Mesenchymal stem cell (in vitro differentiated cells and primary cell): Measurements from ENCODE around the gene CHI3L2.

ENCODE experiments used
- DNase-seq: peaks from one replicate; pipeline ENCODE4 v3.0.0-alpha.2; 2013
- H2AFZ ChIP-seq: one replicate; pipeline ENCODE4 v1.6.1; 2013; ENCODE audit warnings: low read depth, mild to moderate bottlenecking, control low read depth, inconsistent platforms, low read length, moderate library complexity
- H2AK5ac ChIP-seq: 2 replicates; pipeline ENCODE4 v1.6.1; 2013; ENCODE audit warnings: low read length, moderate library complexity, mild to moderate bottlenecking, inconsistent platforms; ENCODE audit not compliant: severe bottlenecking
- H2BK120ac ChIP-seq: one replicate; pipeline ENCODE4 v1.6.1; 2013; ENCODE audit warnings: low read depth, mild to moderate bottlenecking, inconsistent platforms, low read length, moderate library complexity
- H2BK12ac ChIP-seq, 2 experiments: one replicate each; pipeline ENCODE4 v1.6.1; 2013; ENCODE audit warnings: inconsistent platforms in 2 of 2, low read length in 2 of 2, mild to moderate bottlenecking in 2 of 2, moderate library complexity in 2 of 2, control low read depth in 1 of 2
- H2BK15ac ChIP-seq: one replicate; pipeline ENCODE4 v1.6.1; 2013; ENCODE audit warnings: mild to moderate bottlenecking, low read depth, inconsistent platforms; ENCODE audit not compliant: poor library complexity, severe bottlenecking
- H2BK5ac ChIP-seq: 2 replicates; pipeline ENCODE4 v1.6.1; 2013; ENCODE audit warnings: low read depth, mild to moderate bottlenecking, low read length, control low read depth, inconsistent platforms; ENCODE audit not compliant: poor library complexity, severe bottlenecking
- H3K14ac ChIP-seq, 2 experiments: one replicate each; pipeline ENCODE4 v1.6.1; 2013; ENCODE audit warnings: inconsistent platforms in 2 of 2, low read length in 2 of 2, control low read depth in 1 of 2, mild to moderate bottlenecking in 1 of 2, moderate library complexity in 1 of 2
- H3K18ac ChIP-seq, 2 experiments: one replicate each; pipeline ENCODE4 v1.6.1; 2013; ENCODE audit warnings: inconsistent platforms in 2 of 2, low read length in 2 of 2, control low read depth in 1 of 2, low read depth in 1 of 2, mild to moderate bottlenecking in 1 of 2
- H3K23ac ChIP-seq, 2 experiments: one replicate each; pipeline ENCODE4 v1.6.1; 2013; ENCODE audit warnings: inconsistent platforms in 2 of 2, low read length in 2 of 2, mild to moderate bottlenecking in 2 of 2, moderate library complexity in 2 of 2, control low read depth in 1 of 2
- H3K27ac ChIP-seq: 2 replicates; pipeline ENCODE4 v1.5.1; 2013; ENCODE audit warnings: mild to moderate bottlenecking, moderate library complexity, low read length, control low read depth, inconsistent platforms; ENCODE audit not compliant: poor library complexity, severe bottlenecking
- H3K27me3 ChIP-seq, 2 experiments: 2 replicates each; pipeline versions ENCODE4 v1.6.1 to v1.7.0; 2013; ENCODE audit warnings: low read length in 2 of 2, mild to moderate bottlenecking in 2 of 2, moderate library complexity in 2 of 2, control low read depth in 1 of 2, inconsistent platforms in 1 of 2; ENCODE audit not compliant: control insufficient read depth in 1 of 2, insufficient read depth in 1 of 2
- H3K36me3 ChIP-seq, 2 experiments: 2 replicates each; pipeline versions ENCODE4 v1.6.1 to v1.7.0; 2013; ENCODE audit warnings: low read length in 2 of 2, control low read depth in 1 of 2, inconsistent platforms in 1 of 2, low read depth in 1 of 2, mild to moderate bottlenecking in 1 of 2; ENCODE audit not compliant: insufficient read depth in 2 of 2, control insufficient read depth in 1 of 2
- H3K4ac ChIP-seq, 2 experiments: one replicate each; pipeline ENCODE4 v1.6.1; 2013; ENCODE audit warnings: inconsistent platforms in 2 of 2, low read length in 2 of 2, mild to moderate bottlenecking in 2 of 2, moderate library complexity in 2 of 2, control low read depth in 1 of 2, low read depth in 1 of 2
- H3K4me1 ChIP-seq: 2 replicates; pipeline ENCODE4 v1.6.1; 2013; ENCODE audit warnings: low read depth, low read length, control low read depth; ENCODE audit not compliant: control insufficient read depth, insufficient read depth
- H3K4me2 ChIP-seq: 2 replicates; pipeline ENCODE4 v1.6.1; 2013; ENCODE audit warnings: low read length, mild to moderate bottlenecking, inconsistent platforms; ENCODE audit not compliant: poor library complexity, severe bottlenecking
- H3K4me3 ChIP-seq, 2 experiments: 2 replicates each; pipeline versions ENCODE4 v1.5.1 to v1.7.0; 2013; ENCODE audit warnings: low read length in 2 of 2, mild to moderate bottlenecking in 2 of 2, control low read depth in 1 of 2, low read depth in 1 of 2; ENCODE audit not compliant: insufficient read depth in 1 of 2
- H3K79me1 ChIP-seq: replicated peaks from 2 replicates; pipeline ENCODE4 v1.6.1; 2013; ENCODE audit warnings: mild to moderate bottlenecking, control low read depth, low read length, inconsistent platforms; ENCODE audit not compliant: poor library complexity, severe bottlenecking
- H3K9ac ChIP-seq: 2 replicates; pipeline ENCODE4 v1.7.0; 2013; ENCODE audit warnings: mild to moderate bottlenecking, low read length, moderate library complexity
- H3K9me3 ChIP-seq: 2 replicates; pipeline ENCODE4 v1.7.0; 2013; ENCODE audit warnings: mild to moderate bottlenecking, low read length; ENCODE audit not compliant: control insufficient read depth
- H4K8ac ChIP-seq: one replicate; pipeline ENCODE4 v1.6.1; 2013; ENCODE audit warnings: inconsistent platforms, mild to moderate bottlenecking, low read length, moderate library complexity
- H4K91ac ChIP-seq: one replicate; pipeline ENCODE4 v1.6.1; 2013; ENCODE audit warnings: mild to moderate bottlenecking, low read length, inconsistent platforms
- WGBS: methylation state at CpG from one replicate; pipeline ENCODE4 v1.1.7; 2013; ENCODE audit warnings: mixed read lengths; 5-methylcytosine and 5-hydroxymethylcytosine counted together

The CHI3L2 gene

DNA sequence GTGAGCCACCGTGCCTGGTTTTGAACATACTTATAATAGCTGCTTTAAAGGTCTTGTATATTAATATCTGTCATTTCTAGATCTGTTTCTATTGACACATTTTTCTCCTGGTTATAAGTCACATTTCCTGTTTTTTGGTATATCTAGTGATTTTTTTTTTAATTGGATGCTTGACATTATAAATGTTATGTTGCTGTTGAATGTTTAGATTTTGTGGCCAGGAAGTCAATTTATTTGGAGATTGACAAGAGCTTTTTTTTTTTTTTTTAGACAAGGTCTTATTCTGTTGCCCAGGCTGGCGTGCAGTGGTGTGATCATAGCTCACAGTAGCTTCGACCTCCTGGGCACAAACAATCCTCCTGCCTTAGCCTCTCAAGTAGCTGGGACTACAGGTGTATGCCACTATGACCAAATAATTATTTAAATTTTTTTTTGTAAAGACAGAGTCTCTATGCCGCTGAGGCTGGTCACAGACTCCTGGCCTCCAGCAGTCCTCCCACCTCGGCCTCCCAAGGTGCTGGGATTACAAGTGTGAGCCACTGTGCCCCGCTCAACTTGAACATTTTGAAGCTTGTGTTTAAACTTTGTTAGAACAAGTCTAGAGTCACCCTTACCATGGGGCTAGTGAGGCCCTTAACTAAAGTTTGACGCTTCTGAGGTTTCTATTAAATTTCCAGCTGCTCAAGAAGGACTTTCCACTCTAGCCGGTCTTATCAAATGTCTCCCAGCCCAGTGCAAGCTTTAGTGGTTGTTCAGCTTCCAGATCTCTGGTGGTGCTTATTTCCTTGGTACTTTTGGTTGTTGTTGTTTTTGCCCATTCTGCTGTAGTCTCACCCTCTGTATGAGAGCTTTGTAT lies 8.6 kb upstream of the CHI3L2 start:
- Histone ChIP-seq H4K91ac (no peak overlapping the region), H3K36me3 (no peaks in the 10 kb centered on the region), H3K9ac (no peak overlapping the region), H3K27me3 (peaks cover 0 to 10% of the 10 kb centered on the region in 2 experiments), H2BK5ac (no peak overlapping the region), H2AFZ (no peak overlapping the region), H4K8ac (no peak overlapping the region), H3K18ac (no peak overlapping the region), H3K9me3 (no peaks in the 10 kb centered on the region), H2BK15ac (no peak overlapping the region), H3K4ac (no peak overlapping the region), H3K23ac (no peak overlapping the region), H3K4me2 (no peak overlapping the region), H2BK12ac (no peak overlapping the region), H3K27ac (no peak overlapping the region), H3K4me3 (no peak overlapping the region), H3K79me1 (no peaks in the 10 kb centered on the region), H2AK5ac (no peak overlapping the region), H3K4me1 (peaks cover 7% of the 10 kb centered on the region), H2BK120ac (no peak overlapping the region), H3K14ac (no peak overlapping the region)
- 89% methylated on average over 7 of the region's 8 CpGs for WGBS
- DNase-seq: no peak

DNA sequence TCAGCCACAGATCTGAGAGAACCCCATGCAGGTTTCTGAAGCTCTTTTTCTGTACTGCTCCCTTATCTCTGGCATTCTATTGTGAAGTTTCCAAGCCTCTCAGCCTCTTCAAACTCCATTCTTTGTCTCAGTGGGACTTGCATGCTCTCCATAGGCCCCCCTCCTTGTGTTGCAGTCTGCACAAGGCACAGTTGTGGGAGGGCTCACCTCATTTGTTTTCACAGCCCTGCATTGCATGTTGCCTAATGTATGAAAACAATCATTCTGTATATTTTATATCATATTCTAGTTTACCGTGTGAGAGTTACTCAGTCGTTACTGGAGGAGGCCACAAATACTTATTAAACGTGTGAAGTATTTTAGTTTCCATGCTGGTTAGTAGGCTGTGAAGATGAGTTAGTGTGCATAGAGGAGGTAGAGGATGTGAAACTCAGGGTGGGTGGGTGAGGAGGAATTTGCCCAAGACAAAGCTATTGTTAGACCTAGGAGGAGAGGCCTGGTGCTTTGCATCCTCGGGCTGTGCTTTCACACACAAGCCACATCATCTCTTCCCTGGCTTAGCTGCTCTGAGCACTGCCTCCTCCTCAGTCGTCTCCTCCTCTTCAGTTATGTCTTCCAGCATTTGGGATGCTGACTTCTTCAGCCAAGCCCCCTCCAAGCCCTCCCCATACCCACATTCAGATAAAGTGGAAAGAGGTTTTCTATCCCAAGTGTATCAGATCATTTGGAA lies 7.8 kb upstream of the CHI3L2 start:
- H3K27me3 ChIP-seq: peaks cover 0 to 10% of the 10 kb centered on the region in 2 experiments
- H4K91ac ChIP-seq: no peak overlapping the region
- H3K4me2 ChIP-seq: no peak overlapping the region
- 86% methylated on average over 4 of the region's 5 CpGs for WGBS
- no peak overlapping the region for H3K14ac ChIP-seq
- no peak overlapping the region for H3K4ac ChIP-seq
- H3K36me3 ChIP-seq: no peaks in the 10 kb centered on the region
- H3K9ac ChIP-seq: no peak overlapping the region
- H2BK12ac ChIP-seq: no peak overlapping the region
- no peak overlapping the region for H4K8ac ChIP-seq
- H3K9me3 ChIP-seq: no peaks in the 10 kb centered on the region
- H3K27ac ChIP-seq: no peak overlapping the region
- no peak for DNase-seq
- no peak overlapping the region for H3K23ac ChIP-seq
- no peak overlapping the region for H2AFZ ChIP-seq
- peaks cover 7% of the 10 kb centered on the region for H3K4me1 ChIP-seq
- H3K4me3 ChIP-seq: no peak overlapping the region
- no peak overlapping the region for H3K18ac ChIP-seq
- no peak overlapping the region for H2AK5ac ChIP-seq
- H3K79me1 ChIP-seq: no peaks in the 10 kb centered on the region
- no peak overlapping the region for H2BK15ac ChIP-seq
- no peak overlapping the region for H2BK120ac ChIP-seq
- no peak overlapping the region for H2BK5ac ChIP-seq

DNA sequence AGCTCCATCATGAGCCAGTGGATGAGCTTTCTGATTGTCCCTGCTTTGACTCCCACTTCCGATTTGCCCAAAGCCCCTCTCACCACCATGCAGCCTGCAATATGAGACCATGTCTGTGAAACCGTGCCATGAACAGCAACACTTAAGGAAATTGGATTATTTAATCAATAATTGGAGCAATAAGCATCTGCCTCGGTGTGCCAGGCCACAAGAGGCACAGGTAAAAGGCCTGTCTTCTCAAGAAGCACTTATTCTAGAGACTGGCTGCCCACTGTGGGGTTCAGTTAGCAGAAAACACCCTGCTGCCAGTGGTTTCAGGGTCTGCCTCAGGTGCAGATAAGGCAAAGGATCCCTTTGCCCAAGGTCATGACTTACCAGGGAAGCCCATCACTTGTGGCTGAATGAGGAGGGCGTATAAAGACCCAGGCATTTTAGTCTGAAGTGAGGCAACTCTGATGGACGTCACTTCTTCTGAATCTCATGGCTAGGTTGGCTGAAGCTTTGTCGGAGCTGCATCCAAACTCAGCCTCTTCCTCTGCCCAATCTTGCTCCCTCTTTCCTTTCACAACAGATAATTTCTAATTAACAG lies 7.1 kb upstream of the CHI3L2 start:
- Histone ChIP-seq H3K36me3 (no peaks in the 10 kb centered on the region), H3K9me3 (no peaks in the 10 kb centered on the region), H3K4ac (no peak overlapping the region), H3K4me3 (no peak overlapping the region), H2AK5ac (no peak overlapping the region), H2BK5ac (no peak overlapping the region), H4K91ac (no peak overlapping the region), H2BK12ac (no peak overlapping the region), H3K9ac (no peak overlapping the region), H3K79me1 (no peaks in the 10 kb centered on the region), H2BK120ac (no peak overlapping the region), H2AFZ (no peak overlapping the region), H3K18ac (no peak overlapping the region), H4K8ac (no peak overlapping the region), H3K23ac (no peak overlapping the region), H3K27me3 (peaks cover 0 to 10% of the 10 kb centered on the region in 2 experiments), H3K4me2 (no peak overlapping the region), H3K14ac (no peak overlapping the region), H3K27ac (no peak overlapping the region), H2BK15ac (no peak overlapping the region), H3K4me1 (peaks cover 7% of the 10 kb centered on the region)
- WGBS: 82% methylated on average over 6 of the region's 6 CpGs
- DNase-seq: no peak

DNA sequence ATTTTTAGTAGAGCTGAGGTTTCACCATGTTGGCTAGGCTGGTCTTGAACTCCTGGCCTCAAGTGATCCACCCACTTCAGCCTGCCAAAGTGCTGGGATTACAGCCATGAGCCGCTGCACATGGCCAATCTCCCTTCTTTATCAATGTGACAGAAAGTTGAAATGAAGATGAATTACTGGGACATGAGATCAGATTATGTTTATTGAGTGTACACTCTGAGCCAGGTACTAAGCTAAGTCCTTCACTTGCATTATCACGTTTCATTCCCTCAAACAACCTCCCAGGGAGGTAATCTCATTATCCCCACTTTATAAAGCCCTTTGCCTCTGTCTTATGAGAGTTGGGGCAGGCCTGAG lies 6.3 kb upstream of the CHI3L2 start:
- H3K9me3 ChIP-seq: no peaks in the 10 kb centered on the region
- H2AK5ac ChIP-seq: no peak overlapping the region
- DNase-seq: no peak
- H3K79me1 ChIP-seq: no peaks in the 10 kb centered on the region
- H3K4me3 ChIP-seq: no peak overlapping the region
- 60% methylated on average over 1 of the region's 2 CpGs for WGBS
- no peak overlapping the region for H3K4ac ChIP-seq
- H3K27ac ChIP-seq: no peak overlapping the region
- H3K18ac ChIP-seq: no peak overlapping the region
- H4K8ac ChIP-seq: no peak overlapping the region
- H3K4me1 ChIP-seq: peaks cover 8% of the 10 kb centered on the region
- H2BK120ac ChIP-seq: no peak overlapping the region
- H3K9ac ChIP-seq: no peak overlapping the region
- no peak overlapping the region for H2BK15ac ChIP-seq
- H2BK5ac ChIP-seq: no peak overlapping the region
- H3K27me3 ChIP-seq: peaks cover 0 to 10% of the 10 kb centered on the region in 2 experiments
- no peak overlapping the region for H3K14ac ChIP-seq
- H3K23ac ChIP-seq: no peak overlapping the region
- no peak overlapping the region for H2BK12ac ChIP-seq
- no peak overlapping the region for H2AFZ ChIP-seq
- no peak overlapping the region for H3K4me2 ChIP-seq
- H4K91ac ChIP-seq: no peak overlapping the region
- H3K36me3 ChIP-seq: no peaks in the 10 kb centered on the region
